ENCODE data around the gene TMEM131.

Gene TMEM131

GRCh38 chr2:97974471-97974870, 21.3 kb downstream of the TMEM131 start:
- no peak for TF ChIP-seq CTCF (IDR thresholded peaks at IDR 0.05; ENCODE audit: insufficient read depth, missing control alignments)
- DNase-seq (ENCODE audit: insufficient read length, low spot score) (no peak), FAIRE-seq (no peak)

- no peak for TF ChIP-seq CTCF (IDR thresholded peaks at IDR 0.05; ENCODE audit: insufficient read depth, missing control alignments)
- no peak for DNase-seq (ENCODE audit: insufficient read length, low spot score)
- no peak for FAIRE-seq
Observed at GRCh38 chr2:97970293-97971060, 25.3 kb downstream of the TMEM131 start.

- DNase-seq (ENCODE audit: insufficient read length, low spot score) (no peak), FAIRE-seq (no peak)
- no peak for TF ChIP-seq CTCF (IDR thresholded peaks at IDR 0.05; ENCODE audit: insufficient read depth, missing control alignments)
Observed at GRCh38 chr2:97969081-97970067, 26.4 kb downstream of the TMEM131 start.

- no peak for TF ChIP-seq CTCF (IDR thresholded peaks at IDR 0.05; ENCODE audit: insufficient read depth, missing control alignments)
- no peak for DNase-seq (ENCODE audit: insufficient read length, low spot score)
- no peak for FAIRE-seq
Observed at GRCh38 chr2:97967931-97968627, 27.7 kb downstream of the TMEM131 start.

- no peak for FAIRE-seq
Observed at GRCh38 chr2:97967216-97967592, 28.5 kb downstream of the TMEM131 start.

More at GRCh38 chr2:97967216-97967592, 28.5 kb downstream of the TMEM131 start:
- no peak for DNase-seq (ENCODE audit: insufficient read length, low spot score)
- no peak for TF ChIP-seq CTCF (IDR thresholded peaks at IDR 0.05; ENCODE audit: insufficient read depth, missing control alignments)

All from D721Med (cell line).